Measurements from ENCODE around the gene SAG. TPM values are rescaled to one million over a fixed set of nuclear protein-coding genes. Genes with fewer than 3 reads are reported as not detected.

The SAG gene
- total RNA-seq, 4 donors from 2014 or later, result not detected

DNA sequence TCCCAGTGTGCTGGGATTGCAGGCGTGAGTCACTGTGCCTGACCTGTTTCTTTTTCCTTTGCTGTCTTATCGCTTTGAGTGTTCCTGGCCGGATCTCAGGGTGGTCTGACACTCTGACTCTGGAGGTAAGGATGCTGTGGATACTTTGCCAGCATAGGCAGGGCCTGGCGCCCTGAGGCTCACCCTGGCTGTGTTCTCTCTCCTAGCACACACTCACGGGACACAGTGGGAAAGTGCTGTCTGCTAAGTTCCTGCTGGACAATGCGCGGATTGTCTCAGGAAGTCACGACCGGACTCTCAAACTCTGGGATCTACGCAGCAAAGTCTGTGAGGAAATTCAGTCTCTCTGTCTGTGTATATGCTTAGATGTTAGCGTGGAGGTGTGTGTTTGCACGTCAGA is 18.0 kb upstream of the SAG start:
- Histone ChIP-seq H3K4me1 (peaks cover 0 to 18% (median 5%) of the 10 kb centered on the region in 4 donors), H3K36me3 (peaks cover 71 to 99% (median 90%) of the 10 kb centered on the region in 4 donors), H3K9me3 (no peaks in the 10 kb centered on the region), H3K27ac (replicated peaks in 1 of 4) (no peak overlapping the region), H3K4me3 (no peak overlapping the region), H3K27me3 (no peaks in the 10 kb centered on the region)
- TF ChIP-seq EP300 (IDR thresholded peaks at IDR 0.05) (no peak), POLR2A (IDR thresholded peaks at IDR 0.05; ENCODE audit: low read depth) (no peak), POLR2AphosphoS5 (IDR thresholded peaks at IDR 0.05) (no peak), CTCF (IDR thresholded peaks at IDR 0.05) (no peak)
- 80% methylated on average over 12 of the region's 12 CpGs for WGBS
- DNase-seq (ENCODE audit: extremely low spot score), result no peak
- intact Hi-C loops (cut with DNase I), result no loop called here

- no peak overlapping the region for H3K4me3 ChIP-seq
- intact Hi-C loops (cut with DNase I), result no loop called here
- H3K4me1 ChIP-seq, result peaks cover 0 to 18% (median 5%) of the 10 kb centered on the region in 4 donors
- DNase-seq (ENCODE audit: extremely low spot score), result no peak
- TF ChIP-seq CTCF (IDR thresholded peaks at IDR 0.05) (no peak), EP300 (IDR thresholded peaks at IDR 0.05) (no peak), POLR2AphosphoS5 (IDR thresholded peaks at IDR 0.05) (no peak), POLR2A (IDR thresholded peaks at IDR 0.05; ENCODE audit: low read depth) (no peak)
- no peak overlapping the region for H3K27ac ChIP-seq (replicated peaks in 1 of 4)
- WGBS, result 73% methylated on average over 10 of the region's 10 CpGs
- no peaks in the 10 kb centered on the region for H3K9me3 ChIP-seq
- H3K36me3 ChIP-seq, result peaks cover 74 to 99% (median 90%) of the 10 kb centered on the region in 4 donors
- H3K27me3 ChIP-seq, result no peaks in the 10 kb centered on the region
These were observed 17.4 kb upstream of the SAG start for GRCh38 chr2:233290051-233290845.

GRCh38 chr2:233295891-233296290 is 11.7 kb upstream of the SAG start:
- Histone ChIP-seq H3K4me3 (no peak overlapping the region), H3K4me1 (no peaks in the 10 kb centered on the region), H3K9me3 (no peaks in the 10 kb centered on the region), H3K27ac (replicated peaks in 1 of 4) (no peak overlapping the region), H3K36me3 (peaks cover 50 to 60% (median 53%) of the 10 kb centered on the region in 4 donors), H3K27me3 (no peaks in the 10 kb centered on the region)
- WGBS, result 86% methylated on average over 4 of the region's 5 CpGs
- TF ChIP-seq CTCF (IDR thresholded peaks at IDR 0.05) (no peak), POLR2A (IDR thresholded peaks at IDR 0.05; ENCODE audit: low read depth) (no peak), POLR2AphosphoS5 (IDR thresholded peaks at IDR 0.05) (no peak), EP300 (IDR thresholded peaks at IDR 0.05) (no peak)
- intact Hi-C loops (cut with DNase I), result no loop called here
- no peak for DNase-seq (ENCODE audit: extremely low spot score)

GRCh38 chr2:233297076-233297475 is 10.5 kb upstream of the SAG start:
- no peak for TF ChIP-seq CTCF (IDR thresholded peaks at IDR 0.05)
- no peak for TF ChIP-seq EP300 (IDR thresholded peaks at IDR 0.05)
- no peak for TF ChIP-seq POLR2AphosphoS5 (IDR thresholded peaks at IDR 0.05)
- TF ChIP-seq POLR2A (IDR thresholded peaks at IDR 0.05; ENCODE audit: low read depth), result no peak
- H3K4me3 ChIP-seq, result no peak overlapping the region
- no peaks in the 10 kb centered on the region for H3K27me3 ChIP-seq
- WGBS, result 83% methylated on average over 7 of the region's 7 CpGs
- H3K4me1 ChIP-seq, result no peaks in the 10 kb centered on the region
- DNase-seq (ENCODE audit: extremely low spot score), result no peak
- peaks cover 38 to 48% (median 42%) of the 10 kb centered on the region in 4 donors for H3K36me3 ChIP-seq
- intact Hi-C loops (cut with DNase I), result no loop called here
- no peaks in the 10 kb centered on the region for H3K9me3 ChIP-seq
- no peak overlapping the region for H3K27ac ChIP-seq (replicated peaks in 1 of 4)
